BLaER1 (cell line): ENCODE data around the gene SLC13A4.
"Not testable (repeated sequence)": the region's sequence is repeated elsewhere in the genome, so short reads cannot be mapped to it uniquely, and the experiment has no call there.

Source experiments
- H3K27ac ChIP-seq: shearing (Covaris generic); formaldehyde crosslinking; 2 replicates; pipeline ENCODE4 v1.8.1; 2022
- H3K27me3 ChIP-seq: shearing (Covaris generic); formaldehyde crosslinking; 2 replicates; pipeline ENCODE4 v1.8.1; 2022
- H3K36me3 ChIP-seq: shearing (Covaris generic); formaldehyde crosslinking; 2 replicates; pipeline ENCODE4 v1.8.1; 2022
- H3K4me1 ChIP-seq: shearing (Covaris generic); formaldehyde crosslinking; 2 replicates; pipeline ENCODE4 v1.8.1; 2022
- H3K4me2 ChIP-seq: shearing (Covaris generic); formaldehyde crosslinking; 2 replicates; pipeline ENCODE4 v1.8.1; 2022
- H3K4me3 ChIP-seq: shearing (Covaris generic); formaldehyde crosslinking; 2 replicates; pipeline ENCODE4 v1.8.1; 2022
- H3K9ac ChIP-seq: shearing (Covaris generic); formaldehyde crosslinking; 2 replicates; pipeline ENCODE4 v1.8.1; 2022
- H3K9me3 ChIP-seq: shearing (Covaris generic); formaldehyde crosslinking; 2 replicates; pipeline ENCODE4 v1.8.1; 2022
- H4K20me1 ChIP-seq: shearing (Covaris generic); formaldehyde crosslinking; 2 replicates; pipeline ENCODE4 v1.8.1; 2022
- Cebpa-rat ChIP-seq: shearing (Covaris generic); IDR thresholded peaks from 2 replicates; pipeline ENCODE4 v1.8.1; 2022

SLC13A4 gene

DNA sequence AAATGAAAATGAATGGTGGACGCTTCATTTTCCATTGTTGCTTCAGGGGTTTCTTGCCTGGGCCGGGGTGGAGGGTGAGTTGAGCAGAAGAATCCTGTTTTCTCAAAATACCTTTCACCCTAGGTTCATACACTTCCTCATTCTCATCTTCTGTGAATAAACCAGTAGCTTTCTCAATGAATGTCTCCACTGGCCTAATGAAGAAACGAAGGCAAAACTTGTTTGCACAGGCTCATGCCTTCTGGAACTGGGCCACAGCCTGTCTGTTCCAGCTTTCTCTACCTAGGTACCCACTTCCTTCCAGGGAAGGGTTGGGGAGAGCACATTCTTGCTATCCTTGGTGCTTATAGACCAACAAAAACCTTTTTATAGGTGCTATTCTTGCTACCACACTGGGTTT, 44.4 kb downstream of the SLC13A4 start:
- peaks cover 26% of the 10 kb centered on the region for H3K36me3 ChIP-seq
- H3K9me3 ChIP-seq = no peaks in the 10 kb centered on the region
- H3K27me3 ChIP-seq = no peaks in the 10 kb centered on the region
- H3K9ac ChIP-seq = no peak overlapping the region
- no peak for TF ChIP-seq Cebpa-rat
- H4K20me1 ChIP-seq = peaks cover 6% of the 10 kb centered on the region; the same call in 1 of the 2 replicates
- H3K4me2 ChIP-seq = no peak overlapping the region
- H3K4me1 ChIP-seq = no peaks in the 10 kb centered on the region
- no peak overlapping the region for H3K27ac ChIP-seq
- H3K4me3 ChIP-seq = no peak overlapping the region

DNA sequence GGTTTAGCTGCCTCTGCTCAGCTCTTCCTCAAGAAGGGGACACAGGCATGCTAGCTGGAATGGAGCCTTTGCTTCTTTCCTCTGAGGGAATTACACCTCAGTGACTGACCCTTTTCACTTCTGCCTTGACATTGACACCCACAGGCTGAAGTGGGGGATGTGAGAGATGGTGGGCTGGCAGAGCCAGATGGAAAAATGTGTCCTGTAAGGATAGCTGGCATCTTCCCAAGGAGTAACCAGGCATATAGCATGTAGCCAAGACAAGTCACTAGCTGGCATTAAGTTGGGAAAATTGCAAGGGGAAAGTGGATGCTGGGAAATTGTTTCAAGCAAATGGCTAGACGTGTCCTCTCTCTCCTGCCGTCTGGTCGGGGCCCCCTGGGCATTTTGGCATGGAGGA, 45.8 kb downstream of the SLC13A4 start:
- peaks cover 6% of the 10 kb centered on the region; the same call in 1 of the 2 replicates for H4K20me1 ChIP-seq
- peaks cover 36% of the 10 kb centered on the region for H3K36me3 ChIP-seq
- H3K4me2 ChIP-seq = no peak overlapping the region
- H3K9me3 ChIP-seq = no peaks in the 10 kb centered on the region
- no peak overlapping the region for H3K4me3 ChIP-seq
- no peak overlapping the region for H3K27ac ChIP-seq
- no peak for TF ChIP-seq Cebpa-rat
- H3K4me1 ChIP-seq = no peaks in the 10 kb centered on the region
- H3K27me3 ChIP-seq = no peaks in the 10 kb centered on the region
- H3K9ac ChIP-seq = no peak overlapping the region

DNA sequence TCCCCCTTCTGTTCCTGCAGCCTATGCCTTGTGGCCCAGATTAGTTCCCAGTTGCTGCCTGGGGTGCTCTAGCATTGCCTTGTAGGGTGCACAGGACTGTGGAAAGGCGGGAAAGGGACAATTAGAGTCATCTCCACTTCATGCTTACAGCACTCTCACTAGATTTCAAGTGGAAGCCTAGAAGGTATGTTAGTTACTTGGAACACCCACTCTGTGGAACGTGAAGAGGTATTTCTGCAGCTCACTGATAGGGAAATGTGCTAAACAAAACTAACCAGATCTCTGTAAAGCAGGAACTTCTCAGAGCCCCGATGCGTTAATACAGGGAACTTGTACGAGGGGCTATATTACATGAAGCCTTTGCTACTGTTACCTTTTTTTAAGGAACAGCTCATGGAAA, 46.2 kb downstream of the SLC13A4 start:
- no peak overlapping the region for H3K27ac ChIP-seq
- TF ChIP-seq Cebpa-rat = no peak

DNA sequence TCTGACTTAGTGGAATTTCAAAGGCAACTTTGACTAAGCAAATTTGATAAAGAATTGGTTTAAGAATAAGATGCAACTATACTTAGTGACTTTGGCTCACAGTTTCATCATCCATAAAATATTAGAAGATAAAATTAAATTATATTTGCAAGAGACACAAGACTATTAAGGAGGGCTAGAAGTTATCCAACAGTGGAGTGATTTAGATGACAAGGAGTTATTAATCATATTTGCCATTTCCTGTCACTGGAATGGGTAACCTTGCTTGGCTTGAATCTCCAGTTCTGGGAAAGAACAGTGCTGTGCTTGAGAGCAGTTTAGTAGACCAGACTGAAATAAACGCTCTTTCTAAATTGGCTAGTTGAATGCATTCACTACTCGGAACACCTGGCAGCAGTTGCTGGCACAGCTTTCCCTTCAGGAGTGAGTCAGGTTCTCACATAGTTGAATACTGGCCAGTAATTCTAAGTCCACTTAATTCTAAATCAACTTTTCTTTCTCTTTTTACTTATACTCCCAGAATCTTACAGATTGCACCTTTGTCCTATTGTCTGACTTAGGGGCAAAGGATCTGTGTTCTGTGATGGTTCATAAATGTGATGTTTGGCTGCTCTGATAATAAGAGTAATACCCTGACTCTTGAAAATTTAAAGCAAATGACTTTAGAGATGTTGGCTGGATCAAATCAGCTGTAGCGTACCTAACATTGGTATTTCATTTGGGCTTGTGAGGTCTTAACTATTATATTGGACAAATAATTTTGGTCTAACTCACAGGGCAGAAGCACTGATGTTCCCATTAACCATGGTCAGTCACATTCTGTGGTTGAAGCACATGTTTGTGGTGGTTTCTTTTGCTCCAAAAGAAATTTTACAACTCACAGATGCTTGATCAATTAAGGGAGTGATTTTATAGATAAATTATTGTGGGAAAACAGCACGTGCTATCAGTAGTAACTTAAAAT, 49.1 kb downstream of the SLC13A4 start:
- Histone ChIP-seq H3K9ac (no peak overlapping the region), H3K4me3 (no peak overlapping the region)
- TF ChIP-seq Cebpa-rat = no peak

More for the DNA sequence above, 46.2 kb downstream of the SLC13A4 start:
- no peak overlapping the region for H3K4me2 ChIP-seq
- no peaks in the 10 kb centered on the region for H3K9me3 ChIP-seq
- H3K4me1 ChIP-seq = no peaks in the 10 kb centered on the region
- no peak overlapping the region for H3K4me3 ChIP-seq
- peaks cover 40% of the 10 kb centered on the region for H3K36me3 ChIP-seq
- H4K20me1 ChIP-seq = peaks cover 6% of the 10 kb centered on the region; the same call in 1 of the 2 replicates
- no peak overlapping the region for H3K9ac ChIP-seq
- H3K27me3 ChIP-seq = no peaks in the 10 kb centered on the region

DNA sequence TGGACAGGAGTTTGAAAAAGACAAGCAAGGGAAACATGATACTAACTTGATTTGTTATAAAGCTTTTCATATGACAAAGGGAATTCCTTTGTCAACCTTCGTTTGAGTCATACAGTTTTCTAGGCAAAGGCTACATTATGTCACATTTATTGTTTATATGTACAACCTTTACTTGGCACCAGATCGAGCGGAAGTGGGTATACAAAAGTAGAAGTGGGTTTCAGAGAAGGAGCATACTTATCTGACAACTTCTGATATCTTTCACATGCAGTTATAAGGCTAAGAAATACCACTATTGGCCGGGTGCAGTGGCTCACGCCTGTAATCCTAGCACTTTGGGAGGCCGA, 54.7 kb downstream of the SLC13A4 start:
- H3K4me3 ChIP-seq = no peak overlapping the region
- H3K36me3 ChIP-seq = peaks cover 48% of the 10 kb centered on the region
- no peak overlapping the region for H3K27ac ChIP-seq
- H3K4me1 ChIP-seq = no peaks in the 10 kb centered on the region
- H3K27me3 ChIP-seq = no peaks in the 10 kb centered on the region
- peaks cover 38% of the 10 kb centered on the region; the same call in 1 of the 2 replicates for H4K20me1 ChIP-seq
- no peak overlapping the region for H3K9ac ChIP-seq
- H3K4me2 ChIP-seq = no peak overlapping the region
- no peak for TF ChIP-seq Cebpa-rat
- peaks cover 9% of the 10 kb centered on the region for H3K9me3 ChIP-seq

More for the DNA sequence above, 49.1 kb downstream of the SLC13A4 start:
- Histone ChIP-seq H3K27ac (no peak overlapping the region), H4K20me1 (no peaks in the 10 kb centered on the region; the same call in 1 of the 2 replicates), H3K4me1 (no peaks in the 10 kb centered on the region), H3K36me3 (peaks cover 58% of the 10 kb centered on the region), H3K9me3 (no peaks in the 10 kb centered on the region), H3K4me2 (no peak overlapping the region), H3K27me3 (no peaks in the 10 kb centered on the region)

DNA sequence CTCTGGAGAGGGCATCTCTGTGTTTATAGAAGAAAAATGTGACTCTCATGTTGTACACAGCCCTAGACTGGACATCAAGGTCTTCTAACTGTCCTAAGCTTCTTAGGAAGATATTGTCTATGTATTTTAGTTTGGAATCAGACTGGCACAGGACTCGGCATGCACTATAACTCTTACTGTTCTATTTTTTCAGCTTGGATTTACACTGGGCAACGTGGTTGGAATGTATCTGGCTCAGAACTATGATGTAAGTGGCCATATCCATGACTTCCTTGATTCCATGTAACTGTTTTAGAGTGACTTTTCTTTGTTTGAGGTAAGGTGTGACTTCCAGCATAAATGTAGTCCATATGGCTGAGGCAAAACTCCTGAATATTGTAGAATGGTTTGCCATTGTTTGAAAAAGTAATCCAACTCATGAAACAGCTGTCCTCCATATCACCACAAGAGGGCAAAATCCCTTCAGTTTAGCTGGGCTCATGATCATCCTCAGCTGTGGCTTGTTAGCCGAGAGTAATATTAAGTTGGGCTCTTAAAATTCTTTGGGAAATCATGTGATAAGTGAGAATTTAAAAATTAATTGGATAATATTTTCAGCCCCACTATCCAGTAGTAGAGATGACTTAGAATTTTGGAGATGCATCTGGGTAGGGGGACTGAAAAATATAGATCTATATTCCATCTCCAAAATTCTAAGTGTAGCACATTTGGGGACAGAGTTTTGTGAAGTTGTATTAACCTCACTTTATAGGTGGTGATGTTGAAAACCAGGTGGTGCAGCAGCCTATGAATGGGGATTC, 55.2 kb downstream of the SLC13A4 start:
- peaks cover 12% of the 10 kb centered on the region for H3K9me3 ChIP-seq
- H3K4me3 ChIP-seq = no peak overlapping the region
- no peak overlapping the region for H3K9ac ChIP-seq
- peaks cover 38% of the 10 kb centered on the region; the same call in 1 of the 2 replicates for H4K20me1 ChIP-seq
- H3K4me2 ChIP-seq = no peak overlapping the region
- no peak for TF ChIP-seq Cebpa-rat
- no peak overlapping the region for H3K27ac ChIP-seq
- H3K27me3 ChIP-seq = no peaks in the 10 kb centered on the region
- H3K36me3 ChIP-seq = peaks cover 48% of the 10 kb centered on the region
- no peaks in the 10 kb centered on the region for H3K4me1 ChIP-seq

DNA sequence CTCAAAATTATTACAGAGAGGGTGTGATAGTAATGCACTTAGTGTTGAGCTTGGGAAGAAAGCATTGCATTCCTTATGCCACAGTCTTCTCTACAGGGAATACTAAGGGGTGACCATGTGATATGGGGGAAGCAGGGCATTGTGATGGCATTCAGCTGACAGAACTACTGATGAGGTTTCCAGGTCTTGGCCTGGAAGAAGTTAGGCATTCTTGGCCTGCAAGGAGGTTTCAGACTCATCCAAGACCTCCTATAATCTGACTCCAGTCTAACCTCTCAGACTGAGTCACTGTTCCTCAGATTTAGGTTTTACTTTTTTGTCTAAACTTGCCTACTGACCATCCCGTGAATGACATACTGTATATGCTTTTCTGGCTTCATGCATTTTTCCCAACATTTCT, 57.8 kb downstream of the SLC13A4 start:
- H3K9me3 ChIP-seq = peaks cover 12% of the 10 kb centered on the region
- no peak overlapping the region for H3K27ac ChIP-seq
- H3K9ac ChIP-seq = no peak overlapping the region
- no peak overlapping the region for H3K4me3 ChIP-seq
- H4K20me1 ChIP-seq = peaks cover 38% of the 10 kb centered on the region; the same call in 1 of the 2 replicates
- no peaks in the 10 kb centered on the region for H3K27me3 ChIP-seq
- no peak overlapping the region for H3K4me2 ChIP-seq
- no peaks in the 10 kb centered on the region for H3K4me1 ChIP-seq
- TF ChIP-seq Cebpa-rat = no peak
- H3K36me3 ChIP-seq = peaks cover 39% of the 10 kb centered on the region

- H3K4me1 ChIP-seq = no peaks in the 10 kb centered on the region
- peaks cover 39% of the 10 kb centered on the region for H3K36me3 ChIP-seq
- no peak overlapping the region for H3K27ac ChIP-seq
- no peak overlapping the region for H3K9ac ChIP-seq
- H4K20me1 ChIP-seq = peaks cover 38% of the 10 kb centered on the region; the same call in 1 of the 2 replicates
- no peak overlapping the region for H3K4me3 ChIP-seq
- H3K9me3 ChIP-seq = peaks cover 12% of the 10 kb centered on the region
- no peak overlapping the region for H3K4me2 ChIP-seq
- no peak for TF ChIP-seq Cebpa-rat
- H3K27me3 ChIP-seq = no peaks in the 10 kb centered on the region
Measured at GRCh38 chr7:135669774-135670173, 58.2 kb downstream of the SLC13A4 start.

DNA sequence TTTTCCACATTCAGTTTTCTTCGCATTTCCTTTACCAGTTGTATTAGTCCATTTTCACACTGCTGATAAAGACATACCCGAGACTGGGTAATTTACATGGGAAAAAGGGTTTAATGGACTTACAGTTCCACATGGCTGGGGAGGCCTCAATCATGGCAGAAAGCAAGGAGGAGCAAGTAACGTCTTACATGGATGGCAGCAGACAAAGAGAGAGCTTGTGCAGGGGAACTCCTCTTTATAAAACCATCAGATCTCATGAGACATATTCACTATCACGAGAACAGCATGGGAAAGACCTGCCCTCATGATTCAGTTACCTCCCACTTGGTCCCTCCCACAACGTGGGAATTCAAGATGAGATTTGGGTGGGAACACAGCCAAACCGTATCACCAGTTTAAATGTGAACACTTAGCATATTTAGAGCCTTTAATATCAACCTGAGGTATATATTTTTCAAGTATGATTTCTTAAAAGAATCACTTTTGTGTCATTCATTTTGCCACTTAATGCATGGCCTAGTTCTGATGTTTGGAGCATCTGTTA, 59.1 kb downstream of the SLC13A4 start:
- peaks cover 32% of the 10 kb centered on the region for H3K36me3 ChIP-seq
- not testable (repeated sequence) for H3K4me1 ChIP-seq, H3K27ac ChIP-seq

GRCh38 chr7:135667626-135668025, 60.4 kb downstream of the SLC13A4 start:
- peaks cover 16% of the 10 kb centered on the region for H3K4me1 ChIP-seq
- H3K4me2 ChIP-seq, H3K9ac ChIP-seq: not testable (repeated sequence)

More for the DNA sequence above, 59.1 kb downstream of the SLC13A4 start:
- H3K27me3 ChIP-seq, H3K9ac ChIP-seq, H3K4me3 ChIP-seq, H3K4me2 ChIP-seq: not testable (repeated sequence)
- Histone ChIP-seq H3K9me3 (peaks cover 12% of the 10 kb centered on the region), H4K20me1 (peaks cover 38% of the 10 kb centered on the region; the same call in 1 of the 2 replicates)

More at GRCh38 chr7:135667626-135668025, 60.4 kb downstream of the SLC13A4 start:
- H3K9me3 ChIP-seq = peaks cover 12% of the 10 kb centered on the region
- H3K4me3 ChIP-seq, H3K27me3 ChIP-seq, H3K27ac ChIP-seq: not testable (repeated sequence)
- H3K36me3 ChIP-seq = peaks cover 23% of the 10 kb centered on the region
- peaks cover 28% of the 10 kb centered on the region; the same call in 1 of the 2 replicates for H4K20me1 ChIP-seq
